OCI-LY1 (cell line): ENCODE data around the gene STARD13.

ENCODE experiments used
- H2AFZ ChIP-seq: fragments of 200-600 bp; sonication (generic), shearing (Covaris generic); 2 replicates; pipeline ENCODE4 v1.6.0; 2014; ENCODE audit warnings: antibody characterized with exemption, mild to moderate bottlenecking, low read length
- H3F3A ChIP-seq: fragments of 200-600 bp; sonication (generic), shearing (Covaris generic); 2 replicates; pipeline ENCODE4 v1.6.0; 2014; ENCODE audit warnings: mild to moderate bottlenecking, antibody characterized with exemption, low read length, moderate library complexity; ENCODE audit not compliant: insufficient read depth
- H3K27ac ChIP-seq: fragments of 200-600 bp; sonication (generic); 2 replicates; pipeline ENCODE4 v1.5.1; 2014; ENCODE audit warnings: low read length, mixed run types, mild to moderate bottlenecking, low read depth; ENCODE audit not compliant: poor library complexity, severe bottlenecking
- H3K27me3 ChIP-seq: fragments of 200-600 bp; sonication (generic); 2 replicates; pipeline ENCODE4 v1.6.0; 2014; ENCODE audit warnings: antibody characterized with exemption, mild to moderate bottlenecking, low read length, moderate library complexity; ENCODE audit not compliant: insufficient read depth
- H3K36me3 ChIP-seq: fragments of 200-600 bp; sonication (generic); 2 replicates; pipeline ENCODE4 v1.6.1; 2014; ENCODE audit warnings: mild to moderate bottlenecking, antibody characterized with exemption, low read length, moderate library complexity, mixed read lengths; ENCODE audit not compliant: insufficient read depth
- H3K4me1 ChIP-seq: fragments of 200-600 bp; sonication (generic); 2 replicates; pipeline ENCODE4 v1.5.1; 2014; ENCODE audit warnings: mild to moderate bottlenecking, low read length, moderate library complexity; ENCODE audit not compliant: insufficient read depth, severe bottlenecking
- H3K4me2 ChIP-seq: fragments of 200-600 bp; sonication (generic), shearing (Covaris generic); 2 replicates; pipeline ENCODE4 v1.6.1; 2014; ENCODE audit warnings: low read length
- H3K4me3 ChIP-seq: fragments of 200-600 bp; sonication (generic); 2 replicates; pipeline ENCODE4 v1.5.1; 2014; ENCODE audit warnings: low read length, low read depth, mild to moderate bottlenecking, mixed read lengths; ENCODE audit not compliant: poor library complexity, severe bottlenecking
- H3K79me2 ChIP-seq: fragments of 200-600 bp; shearing (Covaris generic); 2 replicates; pipeline ENCODE4 v1.6.1; 2016; ENCODE audit warnings: mixed run types, low read length, mixed read lengths; ENCODE audit not compliant: insufficient read depth
- H3K9ac ChIP-seq: fragments of 200-600 bp; sonication (generic), shearing (Covaris generic); 2 replicates; pipeline ENCODE4 v1.6.1; 2014; ENCODE audit warnings: mild to moderate bottlenecking, low read length, mixed read lengths
- H3K9me2 ChIP-seq: fragments of 200-600 bp; sonication (generic), shearing (Covaris generic); 2 replicates; pipeline ENCODE4 v1.6.1; 2014; ENCODE audit warnings: low read depth, mild to moderate bottlenecking, low read length, mixed read lengths
- H3K9me3 ChIP-seq: fragments of 200-600 bp; shearing (Covaris generic); 2 replicates; pipeline ENCODE4 v1.6.1; 2014; ENCODE audit warnings: low read length, mixed read lengths
- H4K20me1 ChIP-seq: fragments of 200-600 bp; sonication (generic), shearing (Covaris generic); 2 replicates; pipeline ENCODE4 v1.6.0; 2016; ENCODE audit warnings: mild to moderate bottlenecking, low read length; ENCODE audit not compliant: insufficient read depth
- EZH2 ChIP-seq: fragments of 200-600 bp; sonication (generic), shearing (Covaris generic); IDR thresholded peaks from 2 replicates; pipeline ENCODE4 v1.8.0; 2017; ENCODE audit warnings: borderline replicate concordance, mixed run types, mild to moderate bottlenecking, antibody characterized with exemption, low read length, moderate library complexity, mixed read lengths
- TF ChIP-seq, protein P1 (sequence below): fragments of 200-600 bp; sonication (generic), shearing (Covaris generic); IDR thresholded peaks from 2 replicates; pipeline ENCODE4 v1.5.1; 2017; ENCODE audit warnings: mild to moderate bottlenecking, antibody characterized with exemption, low read length, moderate library complexity, mixed read lengths

STARD13 gene

DNA sequence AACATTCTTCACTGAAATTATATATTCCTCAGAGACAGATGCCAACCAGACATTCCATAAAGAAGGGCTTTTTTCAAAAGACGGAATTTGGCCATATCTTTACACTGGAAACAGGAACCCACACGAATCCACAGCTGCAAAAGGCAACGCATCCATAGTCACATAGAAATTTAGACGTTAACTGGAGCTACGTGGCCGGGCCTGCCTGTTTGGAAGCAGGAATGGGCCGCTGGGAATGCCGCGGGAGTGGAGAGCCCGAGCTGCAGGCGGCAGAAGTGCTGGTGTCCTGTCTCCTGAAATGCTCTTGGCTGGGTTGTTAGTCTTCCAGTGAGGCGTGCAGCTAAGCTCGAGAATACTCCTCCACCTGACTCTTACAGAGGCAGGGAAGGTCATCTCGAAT lies 147.1 kb downstream of the STARD13 start:
- Histone ChIP-seq H3K4me3 (no peak overlapping the region), H4K20me1 (no peaks in the 10 kb centered on the region), H3K9me3 (no peaks in the 10 kb centered on the region), H3K4me1 (no peaks in the 10 kb centered on the region), H3K27ac (no peak overlapping the region), H3F3A (no peaks in the 10 kb centered on the region), H3K36me3 (no peaks in the 10 kb centered on the region), H3K9ac (no peak overlapping the region), H2AFZ (no peak overlapping the region), H3K9me2 (no peaks in the 10 kb centered on the region), H3K27me3 (no peaks in the 10 kb centered on the region), H3K4me2 (no peak overlapping the region), H3K79me2 (no peaks in the 10 kb centered on the region)
- TF ChIP-seq EZH2: no peak
- TF ChIP-seq, protein P1, sequence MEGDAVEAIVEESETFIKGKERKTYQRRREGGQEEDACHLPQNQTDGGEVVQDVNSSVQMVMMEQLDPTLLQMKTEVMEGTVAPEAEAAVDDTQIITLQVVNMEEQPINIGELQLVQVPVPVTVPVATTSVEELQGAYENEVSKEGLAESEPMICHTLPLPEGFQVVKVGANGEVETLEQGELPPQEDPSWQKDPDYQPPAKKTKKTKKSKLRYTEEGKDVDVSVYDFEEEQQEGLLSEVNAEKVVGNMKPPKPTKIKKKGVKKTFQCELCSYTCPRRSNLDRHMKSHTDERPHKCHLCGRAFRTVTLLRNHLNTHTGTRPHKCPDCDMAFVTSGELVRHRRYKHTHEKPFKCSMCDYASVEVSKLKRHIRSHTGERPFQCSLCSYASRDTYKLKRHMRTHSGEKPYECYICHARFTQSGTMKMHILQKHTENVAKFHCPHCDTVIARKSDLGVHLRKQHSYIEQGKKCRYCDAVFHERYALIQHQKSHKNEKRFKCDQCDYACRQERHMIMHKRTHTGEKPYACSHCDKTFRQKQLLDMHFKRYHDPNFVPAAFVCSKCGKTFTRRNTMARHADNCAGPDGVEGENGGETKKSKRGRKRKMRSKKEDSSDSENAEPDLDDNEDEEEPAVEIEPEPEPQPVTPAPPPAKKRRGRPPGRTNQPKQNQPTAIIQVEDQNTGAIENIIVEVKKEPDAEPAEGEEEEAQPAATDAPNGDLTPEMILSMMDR: no peak

DNA sequence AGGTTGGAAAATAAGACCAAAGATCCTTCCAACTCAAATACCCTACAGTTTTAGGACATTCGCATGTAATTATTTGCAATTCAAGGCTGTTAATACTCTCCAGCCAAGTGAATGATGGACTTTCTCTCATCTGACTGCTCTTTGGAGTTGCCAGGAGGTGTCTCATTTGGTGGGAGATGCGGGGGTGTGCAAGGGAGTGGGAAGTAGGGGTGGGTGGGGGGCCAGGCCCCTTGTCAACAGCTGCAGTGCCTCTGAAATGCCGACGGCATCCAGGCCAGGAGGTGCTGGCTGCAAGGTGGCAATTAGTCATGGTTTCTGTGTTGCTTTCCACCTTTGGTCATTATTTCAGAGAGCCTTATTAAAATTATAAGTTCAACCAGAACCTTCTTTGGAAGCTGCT lies 147.8 kb downstream of the STARD13 start:
- H3K27me3 ChIP-seq: no peaks in the 10 kb centered on the region
- H3K4me1 ChIP-seq: no peaks in the 10 kb centered on the region
- no peak overlapping the region for H3K4me2 ChIP-seq
- H3K79me2 ChIP-seq: no peaks in the 10 kb centered on the region
- no peaks in the 10 kb centered on the region for H3K9me2 ChIP-seq
- no peaks in the 10 kb centered on the region for H3F3A ChIP-seq
- no peaks in the 10 kb centered on the region for H3K9me3 ChIP-seq
- H3K36me3 ChIP-seq: no peaks in the 10 kb centered on the region
- TF ChIP-seq EZH2: no peak
- TF ChIP-seq, protein P1: no peak
- H2AFZ ChIP-seq: no peak overlapping the region
- no peaks in the 10 kb centered on the region for H4K20me1 ChIP-seq
- no peak overlapping the region for H3K27ac ChIP-seq
- no peak overlapping the region for H3K4me3 ChIP-seq
- H3K9ac ChIP-seq: no peak overlapping the region

DNA sequence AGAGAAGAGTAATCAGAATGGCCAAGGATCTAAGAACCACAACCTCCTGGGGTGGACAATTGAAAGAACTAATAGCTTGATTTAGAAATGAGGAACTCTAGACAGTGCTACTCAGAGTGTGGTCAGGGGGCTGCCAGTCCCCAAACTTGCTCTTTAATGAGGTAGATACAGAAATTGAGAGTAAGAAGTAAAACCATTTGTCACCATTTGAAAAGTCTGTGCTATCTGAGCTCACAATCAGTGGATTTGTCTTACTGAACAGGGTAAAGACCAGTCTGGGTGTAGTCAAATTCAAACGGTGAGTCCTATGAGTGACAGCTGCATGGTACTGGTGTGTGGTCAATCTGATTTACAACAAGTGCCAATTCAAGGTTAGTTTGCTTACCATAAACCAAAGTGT lies 150.5 kb downstream of the STARD13 start:
- Histone ChIP-seq H3K9me2 (no peaks in the 10 kb centered on the region), H3K4me2 (no peak overlapping the region), H3K27me3 (no peaks in the 10 kb centered on the region), H3K9me3 (no peaks in the 10 kb centered on the region), H3K36me3 (no peaks in the 10 kb centered on the region), H4K20me1 (no peaks in the 10 kb centered on the region), H3K4me3 (no peak overlapping the region), H2AFZ (no peak overlapping the region), H3K79me2 (no peaks in the 10 kb centered on the region), H3K4me1 (no peaks in the 10 kb centered on the region), H3K27ac (no peak overlapping the region), H3K9ac (no peak overlapping the region), H3F3A (no peaks in the 10 kb centered on the region)
- TF ChIP-seq, protein P1: no peak
- no peak for TF ChIP-seq EZH2
